Activated T-helper 1 cell treated with anti-CD3 and anti-CD28 coated beads, Interleukin-12 subunit alpha, Interleukin-12 subunit beta, Interleukin-2, Interleukin-4 antibody, amounts not matched to agents 30 ng/mL and 10 ng/mL and 1 ng/mL, durations not matched to agents 14 hours and 24 hours and 36 hours (primary cell): ENCODE results near the gene SLAMF7. TPM values are rescaled to one million over a fixed set of nuclear protein-coding genes. Genes with fewer than 3 reads are reported as not detected.

Source experiments
- DNase-seq: peaks from one replicate; pipeline ENCODE4 v3.0.0; 2021; ENCODE audit warnings: low spot score
- H3K27ac Mint-ChIP-seq: one replicate; pipeline ENCODE4 v1.8.0; 2021; ENCODE audit warnings: mild to moderate bottlenecking, mixed read lengths
- H3K27me3 Mint-ChIP-seq: one replicate; pipeline ENCODE4 v1.8.0; 2022; ENCODE audit warnings: mild to moderate bottlenecking, moderate library complexity, mixed read lengths; ENCODE audit not compliant: insufficient read depth
- H3K36me3 Mint-ChIP-seq: one replicate; pipeline ENCODE4 v1.8.0; 2021; ENCODE audit warnings: low read depth, mixed read lengths
- H3K4me1 Mint-ChIP-seq: one replicate; pipeline ENCODE4 v1.8.0; 2021; ENCODE audit warnings: low read depth, mixed read lengths
- H3K4me3 Mint-ChIP-seq: one replicate; pipeline ENCODE4 v1.8.0; 2021; ENCODE audit warnings: mild to moderate bottlenecking, moderate library complexity, mixed read lengths
- H3K9me3 Mint-ChIP-seq: one replicate; pipeline ENCODE4 v1.8.0; 2021; ENCODE audit warnings: mixed read lengths
- intact Hi-C: fragments of 100-400 bp; cut with micrococcal nuclease; formaldehyde crosslinking; loops from one replicate; pipeline ENCODE4 v1.15.1; 2024
- total RNA-seq: library from RNA; stranded (reverse); gene quantifications from 2 replicates; pipeline ENCODE4 v1.2.3, GENCODE V29; 2022

The SLAMF7 gene
- total RNA-seq, 1 donor from 2014 or later = 53.6 TPM

DNA sequence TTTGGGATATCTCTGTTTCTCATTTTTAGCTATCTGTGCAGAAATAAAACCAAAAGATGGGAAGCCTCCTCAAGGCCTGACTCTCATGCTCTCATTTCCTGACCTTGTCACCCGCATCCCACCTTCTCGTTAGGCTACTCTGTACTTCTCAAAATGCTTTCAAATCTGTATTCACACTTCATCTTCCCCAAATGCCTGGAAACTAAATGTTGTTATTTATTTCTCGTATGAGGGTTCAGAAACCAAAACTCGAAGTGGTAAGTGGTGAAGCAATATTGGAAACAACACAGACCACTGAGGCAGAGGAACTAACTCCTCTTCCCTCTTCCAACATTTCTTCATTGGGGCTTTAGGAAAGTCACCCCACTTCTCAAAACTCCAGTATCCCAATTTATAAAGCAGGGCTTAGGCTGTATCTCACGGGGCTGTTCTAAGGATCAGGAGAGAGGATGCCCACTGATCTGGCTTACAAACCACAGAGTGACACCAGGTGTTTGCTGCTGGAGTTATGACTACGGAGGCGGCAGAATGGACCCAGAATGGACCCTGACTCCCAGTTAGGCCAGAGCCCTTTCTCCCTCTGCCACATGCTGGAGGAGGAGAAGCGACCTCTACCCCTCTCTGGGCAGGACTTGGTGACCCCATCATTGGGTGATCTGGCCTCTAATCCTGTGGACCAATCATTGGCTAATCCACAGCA lies 3.5 kb downstream of the SLAMF7 start:
- no peaks in the 10 kb centered on the region for H3K27me3 Mint-ChIP-seq
- intact Hi-C loops = loop anchor here (1.0 to 10.0 kb wide), 2 partner anchors 9 to 298 kb away; no protein-coding TSS in a partner anchor
- H3K4me1 Mint-ChIP-seq = peaks cover 91% of the 10 kb centered on the region
- H3K9me3 Mint-ChIP-seq = peaks cover 14% of the 10 kb centered on the region
- H3K27ac Mint-ChIP-seq = peak overlapping the region; percentile 93
- no peak for DNase-seq
- H3K36me3 Mint-ChIP-seq = peaks cover 32% of the 10 kb centered on the region
- H3K4me3 Mint-ChIP-seq = peak overlapping the region; percentile 77

DNA sequence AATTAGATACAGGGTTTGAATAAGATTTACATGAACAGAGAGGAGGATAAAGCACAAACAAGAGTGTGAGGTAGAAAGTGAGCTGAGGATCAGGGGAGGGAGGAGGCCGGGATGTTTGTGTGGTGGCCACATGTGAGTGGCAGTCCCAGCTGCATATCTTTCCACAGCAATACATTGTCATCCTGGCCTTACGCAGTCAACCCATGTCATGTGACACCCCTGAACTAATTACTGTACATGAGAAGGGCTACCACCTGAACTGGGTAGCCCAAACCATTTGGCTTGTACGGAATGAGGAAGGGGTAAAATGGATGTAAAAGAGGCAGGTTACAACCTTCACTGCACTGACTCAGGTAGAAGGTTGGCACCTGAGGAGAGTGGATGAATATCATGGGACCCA lies 4.2 kb downstream of the SLAMF7 start:
- Mint-ChIP-seq H3K4me1 (peaks cover 93% of the 10 kb centered on the region), H3K27ac (peak overlapping the region; percentile 93), H3K9me3 (peaks cover 7% of the 10 kb centered on the region), H3K27me3 (no peaks in the 10 kb centered on the region), H3K36me3 (peaks cover 35% of the 10 kb centered on the region), H3K4me3 (peak overlapping the region; percentile 77)
- DNase-seq = no peak
- intact Hi-C loops = loop anchor here (10.0 kb wide), 1 partner anchor 298 kb away; no protein-coding TSS in a partner anchor

GRCh38 chr1:160744199-160744851 lies 5.3 kb downstream of the SLAMF7 start:
- H3K9me3 Mint-ChIP-seq = no peaks in the 10 kb centered on the region
- no peak for DNase-seq
- peaks cover 39% of the 10 kb centered on the region for H3K36me3 Mint-ChIP-seq
- peaks cover 93% of the 10 kb centered on the region for H3K4me1 Mint-ChIP-seq
- no peaks in the 10 kb centered on the region for H3K27me3 Mint-ChIP-seq
- intact Hi-C loops = loop anchor here (1.0 to 10.0 kb wide), 4 partner anchors 12 to 300 kb away; no protein-coding TSS in a partner anchor
- H3K27ac Mint-ChIP-seq = peak overlapping the region; percentile 93
- H3K4me3 Mint-ChIP-seq = peak overlapping the region; percentile 65

DNA sequence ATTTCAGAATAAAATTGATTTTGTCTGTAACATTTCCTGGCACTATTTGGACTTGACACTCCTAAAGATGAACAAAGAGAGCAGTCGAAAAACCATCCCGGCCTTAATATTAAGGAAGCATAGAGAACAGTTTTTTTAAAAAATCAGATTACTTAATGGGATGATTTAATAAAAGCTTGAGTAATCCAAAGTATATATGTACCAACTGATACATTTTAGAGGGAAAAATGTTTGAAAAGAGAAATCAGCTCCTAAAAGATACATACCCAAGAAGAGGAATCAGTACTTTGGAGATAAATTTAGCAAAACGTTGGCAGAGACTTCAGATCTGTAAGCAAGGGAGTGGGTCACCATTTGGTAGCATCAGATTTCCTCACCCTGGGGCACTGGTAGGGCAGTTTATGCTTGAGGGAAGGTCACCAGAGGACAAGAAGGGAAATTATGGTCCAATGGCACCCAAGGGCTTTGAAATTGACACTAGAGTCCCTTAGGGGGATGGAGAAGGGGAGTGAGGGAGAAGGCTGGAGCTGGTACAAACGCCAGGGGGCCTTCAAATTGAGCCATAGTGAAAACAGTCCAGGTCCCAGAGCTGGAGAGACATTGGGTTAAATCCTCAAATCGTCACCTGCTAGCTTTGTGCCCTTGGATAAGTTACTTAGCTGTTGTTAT lies 5.9 kb downstream of the SLAMF7 start:
- DNase-seq = no peak
- Mint-ChIP-seq H3K9me3 (no peaks in the 10 kb centered on the region), H3K4me1 (peaks cover 91% of the 10 kb centered on the region), H3K4me3 (peak overlapping the region; percentile 65), H3K36me3 (peaks cover 39% of the 10 kb centered on the region), H3K27ac (peak overlapping the region; percentile 93), H3K27me3 (no peaks in the 10 kb centered on the region)
- intact Hi-C loops = loop anchor here (1.0 to 10.0 kb wide), 4 partner anchors 11 to 300 kb away; no protein-coding TSS in a partner anchor

DNA sequence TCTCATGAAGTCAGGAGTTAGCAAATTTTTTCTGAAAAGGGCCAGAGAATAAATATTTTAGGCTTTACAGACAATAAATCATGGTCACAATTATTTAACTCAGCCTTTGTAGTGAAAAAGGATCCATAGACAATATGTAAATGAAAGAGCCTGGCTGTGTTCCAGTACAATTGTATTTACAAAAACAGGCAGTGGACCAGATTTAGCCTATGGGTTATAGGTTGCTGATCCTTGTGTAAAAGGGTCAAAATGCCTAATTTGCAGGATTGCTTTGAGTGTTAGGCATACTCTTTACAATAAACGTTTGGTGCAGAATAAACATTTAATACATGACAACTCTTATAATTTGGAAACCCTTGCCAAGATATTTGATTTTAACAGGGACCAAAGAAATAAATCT lies 6.5 kb downstream of the SLAMF7 start:
- Mint-ChIP-seq H3K4me3 (no peak overlapping the region), H3K27ac (peak overlapping the region; percentile 93), H3K9me3 (no peaks in the 10 kb centered on the region), H3K27me3 (no peaks in the 10 kb centered on the region), H3K4me1 (peaks cover 92% of the 10 kb centered on the region), H3K36me3 (peaks cover 44% of the 10 kb centered on the region)
- intact Hi-C loops = loop anchor here (2.0 to 10.0 kb wide), 2 partner anchors 19 to 301 kb away; no protein-coding TSS in a partner anchor
- no peak for DNase-seq

- H3K27me3 Mint-ChIP-seq = no peaks in the 10 kb centered on the region
Measured at GRCh38 chr1:160746836-160747500, 7.9 kb downstream of the SLAMF7 start.

DNA sequence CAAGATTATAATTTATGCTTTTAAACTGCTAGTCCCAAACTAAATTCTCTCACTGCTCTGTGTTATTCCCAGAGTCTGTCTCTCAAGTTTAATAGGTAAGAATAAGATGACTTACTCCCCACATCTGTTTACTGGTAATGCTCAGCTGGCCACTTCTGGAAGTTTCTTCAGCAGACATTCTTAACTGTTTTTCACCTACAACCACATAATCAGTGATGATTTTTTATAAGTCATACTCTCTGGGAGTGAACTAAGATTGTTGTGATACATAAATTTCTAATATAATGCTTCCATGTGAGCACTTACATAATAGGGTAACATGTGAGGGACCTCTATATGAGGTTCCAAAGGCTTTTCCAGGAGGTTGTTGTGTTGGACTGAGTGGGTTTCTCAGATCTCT lies 8.7 kb downstream of the SLAMF7 start:
- H3K9me3 Mint-ChIP-seq = no peaks in the 10 kb centered on the region
- H3K4me3 Mint-ChIP-seq = no peak overlapping the region
- intact Hi-C loops = loop anchor here (10.0 kb wide), 1 partner anchor 303 kb away; no protein-coding TSS in a partner anchor
- no peak for DNase-seq
- no peaks in the 10 kb centered on the region for H3K27me3 Mint-ChIP-seq
- peaks cover 48% of the 10 kb centered on the region for H3K36me3 Mint-ChIP-seq
- peaks cover 92% of the 10 kb centered on the region for H3K4me1 Mint-ChIP-seq
- no peak overlapping the region for H3K27ac Mint-ChIP-seq

More at GRCh38 chr1:160746836-160747500, 7.9 kb downstream of the SLAMF7 start:
- Mint-ChIP-seq H3K4me1 (peaks cover 92% of the 10 kb centered on the region), H3K36me3 (peaks cover 47% of the 10 kb centered on the region), H3K27ac (no peak overlapping the region), H3K9me3 (no peaks in the 10 kb centered on the region), H3K4me3 (no peak overlapping the region)
- intact Hi-C loops = loop anchor here (10.0 kb wide), 1 partner anchor 302 kb away; no protein-coding TSS in a partner anchor
- DNase-seq = no peak

- H3K4me3 Mint-ChIP-seq = peak overlapping the region; percentile 3
- H3K4me1 Mint-ChIP-seq = peaks cover 92% of the 10 kb centered on the region
- no peak for DNase-seq
- H3K36me3 Mint-ChIP-seq = peaks cover 50% of the 10 kb centered on the region
- intact Hi-C loops = loop anchor here (10.0 kb wide), 1 partner anchor 304 kb away; no protein-coding TSS in a partner anchor
- H3K9me3 Mint-ChIP-seq = no peaks in the 10 kb centered on the region
- H3K27me3 Mint-ChIP-seq = no peaks in the 10 kb centered on the region
- H3K27ac Mint-ChIP-seq = peak overlapping the region; percentile 61
Measured at GRCh38 chr1:160748181-160748877, 9.3 kb downstream of the SLAMF7 start.

DNA sequence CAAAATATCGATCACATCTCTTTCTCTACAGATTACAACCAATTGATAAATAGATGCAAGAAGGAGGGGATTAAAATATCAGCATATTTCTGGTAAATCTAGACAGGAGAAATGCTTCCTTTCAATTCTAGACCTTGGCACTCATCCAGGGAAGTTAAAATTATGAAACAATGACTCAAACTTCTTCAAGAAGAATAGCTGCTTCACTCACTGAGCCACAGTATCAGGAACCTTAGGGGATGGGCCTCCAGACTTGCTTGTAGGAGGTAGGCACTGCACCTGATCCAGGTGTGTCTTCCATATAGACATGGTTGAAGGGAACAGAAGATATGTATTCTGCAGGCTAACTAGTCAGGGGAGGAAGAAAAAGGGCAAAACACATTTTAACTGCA lies 9.8 kb downstream of the SLAMF7 start:
- intact Hi-C loops = loop anchor here (10.0 kb wide), 1 partner anchor 304 kb away; no protein-coding TSS in a partner anchor
- DNase-seq = no peak
- Mint-ChIP-seq H3K36me3 (peaks cover 54% of the 10 kb centered on the region), H3K4me3 (no peak overlapping the region), H3K9me3 (no peaks in the 10 kb centered on the region), H3K4me1 (peaks cover 93% of the 10 kb centered on the region), H3K27me3 (no peaks in the 10 kb centered on the region), H3K27ac (peak overlapping the region; percentile 61)

DNA sequence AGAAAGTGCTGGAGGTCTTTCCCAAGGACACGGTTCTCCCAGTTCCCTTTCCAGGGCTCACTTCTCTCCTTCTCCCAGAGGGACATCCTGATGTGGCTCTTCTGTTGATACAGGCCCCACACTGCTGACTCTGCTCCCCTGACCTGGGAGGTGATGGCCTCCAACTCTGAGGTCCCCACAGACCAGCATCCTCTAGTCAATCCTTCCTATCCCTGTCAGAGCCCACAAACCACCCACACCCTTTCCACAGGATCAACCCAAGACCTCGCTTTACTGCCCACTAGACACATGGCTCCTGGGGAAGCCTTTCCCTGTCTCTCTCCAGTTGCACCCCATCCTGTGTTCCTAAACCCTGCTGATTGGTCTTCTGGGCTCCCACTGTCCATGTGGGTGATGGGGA lies 11.6 kb downstream of the SLAMF7 start:
- H3K36me3 Mint-ChIP-seq = peaks cover 50% of the 10 kb centered on the region
- H3K4me1 Mint-ChIP-seq = peaks cover 84% of the 10 kb centered on the region
- intact Hi-C loops = loop anchor here (1.0 to 2.0 kb wide), 2 partner anchors 8 to 16 kb away; no protein-coding TSS in a partner anchor
- no peaks in the 10 kb centered on the region for H3K9me3 Mint-ChIP-seq
- H3K4me3 Mint-ChIP-seq = no peak overlapping the region
- H3K27ac Mint-ChIP-seq = peak overlapping the region; percentile 86
- H3K27me3 Mint-ChIP-seq = no peaks in the 10 kb centered on the region
- no peak for DNase-seq

GRCh38 chr1:160752406-160752805 lies 13.4 kb downstream of the SLAMF7 start:
- Mint-ChIP-seq H3K36me3 (peaks cover 58% of the 10 kb centered on the region), H3K4me1 (peaks cover 85% of the 10 kb centered on the region), H3K27me3 (no peaks in the 10 kb centered on the region), H3K27ac (peak overlapping the region; percentile 84), H3K9me3 (peaks cover 7% of the 10 kb centered on the region), H3K4me3 (no peak overlapping the region)
- intact Hi-C loops = no loop called here
- no peak for DNase-seq

- Mint-ChIP-seq H3K36me3 (peaks cover 55% of the 10 kb centered on the region), H3K27ac (peak overlapping the region; percentile 84), H3K4me1 (peaks cover 85% of the 10 kb centered on the region), H3K9me3 (peaks cover 10% of the 10 kb centered on the region), H3K27me3 (no peaks in the 10 kb centered on the region), H3K4me3 (no peak overlapping the region)
- no peak for DNase-seq
- intact Hi-C loops = no loop called here
Measured at GRCh38 chr1:160752924-160753323, 13.9 kb downstream of the SLAMF7 start.
